HG03108 (cell line): ENCODE results near the gene DHDH.
"Not testable (repeated sequence)": the region's sequence is repeated elsewhere in the genome, so short reads cannot be mapped to it uniquely, and the experiment has no call there.

Source experiments
- ATAC-seq: cut with Tn5 transposase; IDR thresholded peaks from one replicate; pipeline ENCODE4 v1.9.1; 2021; ENCODE audit warnings: moderate library complexity; ENCODE audit not compliant: unreplicated experiment

DHDH gene

DNA sequence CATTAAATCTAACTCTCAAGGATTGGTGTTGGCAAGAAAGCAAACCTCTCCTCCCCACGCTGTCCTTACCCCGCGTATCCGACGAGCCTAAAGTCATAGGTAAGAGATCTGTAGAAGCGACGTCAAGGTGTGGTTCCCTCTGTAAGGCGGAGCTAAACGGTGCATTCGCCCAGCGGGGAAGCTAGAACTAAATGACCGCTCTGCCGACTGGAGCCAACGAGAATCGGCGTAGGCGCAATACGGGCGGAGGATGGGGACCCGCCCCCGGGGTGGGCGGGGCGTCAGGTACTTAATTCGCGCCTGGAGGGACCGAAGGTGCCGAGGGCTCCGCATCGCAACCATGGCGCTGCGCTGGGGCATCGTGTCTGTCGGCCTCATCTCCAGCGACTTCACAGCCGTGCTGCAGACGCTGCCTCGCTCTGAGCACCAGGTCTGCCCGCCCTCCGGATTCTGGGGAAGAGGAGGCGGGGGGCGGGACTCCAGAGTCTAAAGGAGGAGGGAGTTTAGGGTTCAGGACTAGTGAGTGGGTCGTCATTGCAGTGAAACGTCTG is at the start of gene DHDH:
Gene DHDH, plus strand, starts transcription at position 318 of the 551 bp plus-strand sequence. Its CDS starts 23 bp downstream, at position 341.
- ATAC-seq = peak; percentile 82

- no peak for ATAC-seq
Measured at GRCh38 chr19:48883726-48884125, 49.8 kb upstream of the DHDH start.

- no peak for ATAC-seq
Measured at GRCh38 chr19:48887861-48888612, 45.5 kb upstream of the DHDH start.

DNA sequence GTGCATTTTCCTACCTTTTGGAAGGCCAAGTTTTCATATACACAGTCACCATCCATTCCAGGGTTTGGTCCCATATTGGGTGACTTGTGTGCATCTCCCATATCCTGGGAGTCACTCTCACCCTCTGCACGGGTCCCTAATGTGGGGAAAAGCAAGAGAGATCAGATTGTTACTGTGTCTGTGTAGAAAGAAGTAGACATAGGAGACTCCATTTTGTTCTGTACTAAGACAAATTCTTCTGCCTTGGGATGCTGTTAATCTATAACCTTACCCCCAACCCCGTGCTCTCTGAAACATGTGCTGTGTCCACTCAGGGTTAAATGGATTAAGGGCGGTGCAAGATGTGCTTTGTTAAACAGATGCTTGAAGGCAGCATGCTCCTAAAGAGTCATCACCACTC is 44.0 kb upstream of the DHDH start:
- not testable (repeated sequence) for ATAC-seq

GRCh38 chr19:48890551-48890950 is 42.9 kb upstream of the DHDH start:
- no peak for ATAC-seq

GRCh38 chr19:48895226-48895625 is 38.3 kb upstream of the DHDH start:
- no peak for ATAC-seq

DNA sequence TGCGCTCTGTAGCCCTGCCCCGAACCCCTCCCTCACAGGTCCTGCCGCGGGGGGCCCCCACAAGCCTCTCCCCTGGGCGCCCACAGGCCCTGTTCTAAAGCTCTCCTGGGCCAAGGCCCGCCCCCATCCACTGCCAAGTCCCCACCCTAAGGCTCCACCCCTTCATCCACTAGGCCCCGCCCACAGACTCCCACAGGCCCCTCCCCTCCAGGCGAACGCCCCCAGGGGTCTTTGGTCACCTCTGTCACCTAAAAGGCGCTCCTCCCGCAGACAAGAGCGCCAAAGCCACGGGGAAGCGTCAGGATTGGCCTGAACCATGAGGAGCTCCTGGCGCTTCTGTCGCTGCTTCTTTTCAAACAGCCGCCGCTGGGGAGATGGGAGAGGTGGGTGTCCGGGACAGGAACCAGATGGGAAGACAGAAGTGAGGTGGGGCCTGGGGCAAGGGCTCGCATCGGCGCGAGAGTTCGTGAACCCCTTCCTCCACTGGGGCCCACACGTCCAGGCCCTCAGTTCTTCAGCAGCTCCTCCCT is 37.2 kb upstream of the DHDH start:
- no peak for ATAC-seq

GRCh38 chr19:48897181-48897580 is 36.3 kb upstream of the DHDH start:
- ATAC-seq = no peak

DNA sequence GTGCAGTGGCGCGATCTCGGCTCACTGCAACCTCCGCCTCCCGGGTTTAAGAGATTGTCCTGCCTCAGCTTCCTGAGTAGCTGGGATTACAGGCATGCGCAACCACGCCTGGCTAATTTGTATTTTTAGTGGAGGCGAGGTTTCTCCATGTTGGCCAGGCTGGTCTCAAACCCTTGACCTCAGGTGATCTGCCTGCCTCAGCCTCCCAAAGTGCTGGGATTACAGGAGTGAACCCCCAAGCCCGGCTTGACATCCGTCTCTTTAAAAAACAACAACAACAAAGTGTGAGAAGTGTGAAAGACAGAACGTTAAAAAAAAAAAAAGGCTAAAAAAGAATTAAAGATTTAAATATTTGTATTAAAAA is 34.1 kb upstream of the DHDH start:
- ATAC-seq = not testable (repeated sequence)

- peak; percentile 73 for ATAC-seq
Measured at GRCh38 chr19:48899781-48900476, 33.6 kb upstream of the DHDH start, which contains the start of gene NUCB1. Gene NUCB1 (plus strand): TSS chr19:48900312. CDS start chr19:48900797, 485 bp downstream.

GRCh38 chr19:48900477-48901406 is 32.8 kb upstream of the DHDH start:
- ATAC-seq = no peak

DNA sequence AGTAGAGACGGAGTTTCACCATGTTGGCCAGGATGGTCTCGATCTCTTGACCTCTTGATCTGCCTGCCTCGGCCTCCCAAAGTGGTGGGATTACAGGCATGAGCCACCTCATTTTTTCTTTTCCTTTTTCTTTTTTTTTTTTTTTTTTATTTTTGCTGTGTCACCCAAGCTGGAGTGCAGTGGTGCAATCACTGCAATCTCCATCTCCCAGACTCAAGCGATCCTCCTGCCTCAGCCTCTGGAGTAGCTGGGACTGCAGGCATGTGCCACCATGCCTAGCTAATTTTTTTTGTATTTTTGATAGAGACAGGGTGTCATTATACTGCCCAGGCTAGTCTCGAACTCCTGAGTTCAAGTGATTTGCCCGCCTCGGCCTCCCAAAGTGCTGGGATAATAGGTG is 31.2 kb upstream of the DHDH start:
- not testable (repeated sequence) for ATAC-seq

DNA sequence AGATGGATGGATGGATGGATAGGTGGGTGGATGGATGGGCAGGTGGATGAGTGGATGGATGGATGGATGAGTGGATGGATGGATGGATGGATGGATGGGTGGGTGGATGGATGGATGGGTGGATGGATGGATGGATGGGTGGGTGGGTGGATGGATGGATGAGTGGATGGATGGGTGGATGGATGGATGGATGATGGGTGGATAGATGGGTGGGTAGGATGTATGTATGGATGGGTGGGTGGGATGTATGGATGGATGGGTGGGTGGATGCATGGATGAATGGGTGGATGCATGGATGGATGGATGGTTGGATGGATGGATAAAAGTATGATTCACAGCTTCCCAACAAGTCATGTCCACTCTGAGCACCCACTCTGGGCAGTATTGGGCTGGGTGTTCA is 29.7 kb upstream of the DHDH start:
- not testable (repeated sequence) for ATAC-seq

GRCh38 chr19:48905664-48906063 is 27.8 kb upstream of the DHDH start:
- no peak for ATAC-seq

DNA sequence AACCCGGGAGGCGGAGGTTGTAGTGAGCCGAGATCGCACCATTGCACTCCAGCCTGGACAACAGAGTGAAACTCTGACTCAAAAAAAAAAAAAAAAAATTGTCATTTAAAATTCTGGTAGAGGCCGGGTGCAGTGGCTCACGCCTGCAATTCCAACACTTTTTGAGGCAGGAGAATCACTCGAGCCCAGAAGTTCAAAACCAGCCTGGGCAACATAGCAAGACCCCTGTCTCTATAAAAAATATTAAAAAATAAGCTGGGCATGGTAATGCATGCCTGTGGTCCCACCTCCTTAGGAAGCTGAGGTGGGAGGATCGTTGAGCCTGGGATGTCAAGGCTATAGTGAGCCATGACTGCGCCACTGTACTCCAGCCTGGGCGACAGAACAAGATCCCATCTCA is 27.2 kb upstream of the DHDH start:
- no peak for ATAC-seq

DNA sequence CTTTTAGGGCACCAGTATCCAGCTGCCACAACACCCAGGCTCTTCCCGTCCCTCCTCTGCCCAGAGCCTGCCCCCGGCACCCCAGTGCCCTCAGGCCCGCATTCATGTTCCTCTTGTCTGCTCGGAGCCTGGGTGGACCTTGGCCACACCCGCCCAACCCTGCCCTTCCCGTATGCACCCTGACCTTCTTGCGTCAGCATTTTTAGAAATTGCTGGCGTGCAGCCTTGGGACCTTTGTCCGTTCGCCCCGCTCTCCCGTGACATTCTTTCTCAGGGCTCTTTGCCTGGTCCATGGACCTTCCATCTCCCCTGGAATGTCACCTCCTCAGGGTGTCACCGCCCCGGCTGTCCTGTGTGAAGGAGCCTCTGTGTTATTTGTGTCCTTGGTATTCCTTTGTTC is 25.8 kb upstream of the DHDH start:
- ATAC-seq = no peak

GRCh38 chr19:48909424-48910077 is 23.9 kb upstream of the DHDH start:
- ATAC-seq = not testable (repeated sequence)

GRCh38 chr19:48910803-48911202 is 22.7 kb upstream of the DHDH start:
- ATAC-seq = no peak

DNA sequence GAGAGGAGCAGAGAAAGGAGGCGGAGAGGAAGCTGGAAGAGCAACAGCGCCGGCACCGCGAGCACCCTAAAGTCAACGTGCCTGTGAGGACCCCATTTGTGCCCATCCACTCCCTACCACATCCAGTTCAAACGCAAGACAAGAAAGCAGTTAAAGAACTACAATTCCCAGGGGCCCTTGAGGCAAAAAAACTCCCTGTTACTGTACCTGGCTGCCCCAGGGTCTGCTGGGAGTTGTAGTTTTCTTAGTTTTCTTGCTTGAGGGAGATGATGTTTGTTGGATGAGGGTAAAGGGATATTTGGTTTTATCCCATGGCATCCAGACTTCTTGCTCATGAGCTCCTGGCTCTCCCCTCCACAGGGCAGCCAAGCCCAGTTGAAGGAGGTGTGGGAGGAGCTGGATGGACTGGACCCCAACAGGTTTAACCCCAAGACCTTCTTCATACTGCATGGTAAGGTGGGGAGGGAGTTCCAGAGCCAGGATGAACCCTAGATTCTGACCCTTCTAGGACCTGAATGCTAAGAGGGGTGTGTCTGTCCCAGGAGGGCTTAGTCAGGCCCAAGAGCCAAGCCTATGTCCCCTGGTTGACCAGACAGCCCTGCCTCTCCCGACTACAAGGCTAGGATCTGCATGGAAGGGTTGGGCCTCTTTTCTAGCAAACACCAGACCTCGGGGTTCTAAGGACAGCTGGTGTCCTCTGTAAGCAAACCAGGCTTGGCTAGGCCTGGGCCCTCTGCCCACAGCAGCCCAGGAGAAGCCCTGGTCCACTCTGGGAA is 20.2 kb upstream of the DHDH start:
- no peak for ATAC-seq
